Measurements from ENCODE around the gene ZNF12.

GRCh38 chr7:6700793-6701192 is 6.0 kb downstream of the ZNF12 start:
- TF ChIP-seq CTCF (IDR thresholded peaks at IDR 0.05; ENCODE audit: low read length) (no peak), EZH2 (IDR thresholded peaks at IDR 0.05; ENCODE audit: borderline replicate concordance, low read length) (no peak)

All from OCI-LY1 (cell line).